H1 (cell line): ENCODE data around the gene SLC39A10. TPM values are rescaled to one million over a fixed set of nuclear protein-coding genes. Genes with fewer than 3 reads are reported as not detected.

Experiments
- polyA plus RNA-seq, 7 experiments: library from polyadenylated mRNA; depleted of rRNA in 3 of 7; stranded (reverse) in 5 of 7; unstranded in 2 of 7; fragments of >200 nt in 5 of 7; fragments of 200-250 nt in 2 of 7; gene quantifications; 1 replicate in 5 of 7; 2 replicates in 1 of 7; 4 replicates in 1 of 7; pipeline versions ENCODE4 v1.2.1 to v1.2.3, GENCODE V29; 2011 to 2013; ENCODE audit warnings: missing spikeins in 2 of 7, mixed read lengths in 2 of 7
- total RNA-seq: library from RNA; stranded (reverse); fragmentation: NEBNext Ultra II Directional; extraction: Animal tissue kit (Norgen Biotek cat#: 25700); gene quantifications from 2 replicates; pipeline ENCODE4 v1.2.1, GENCODE V29; 2021
- TF ChIP-seq, protein P1 (sequence below): IDR thresholded peaks from 2 replicates; pipeline ENCODE4 v1.6.1; 2011; ENCODE audit warnings: low read depth, mild to moderate bottlenecking, low read length; ENCODE audit not compliant: insufficient read depth

The SLC39A10 gene
- total and polyA plus RNA-seq, 2 of the 8 experiments (the other 6 are each of a cell fraction or from before 2014, with no cell fraction given), result 68.1 to 234 TPM

DNA sequence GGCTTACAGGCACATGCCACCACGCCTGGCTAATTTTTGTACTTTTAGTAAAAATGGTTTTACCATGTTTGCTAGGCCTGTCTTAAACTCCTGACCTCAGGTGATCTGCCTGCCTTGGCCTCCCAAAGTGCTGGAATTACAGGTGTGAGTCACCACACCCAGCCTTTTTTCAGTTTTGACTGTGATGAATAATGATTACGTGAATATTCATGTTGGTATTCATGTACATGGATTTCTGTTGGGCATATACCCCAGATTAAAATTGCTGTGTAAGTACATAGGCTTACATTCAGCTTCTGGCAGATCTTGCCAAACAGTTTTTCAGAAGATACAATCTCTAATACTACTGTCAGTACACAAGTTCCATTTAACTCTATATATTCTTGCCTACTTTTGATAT, 20.9 kb downstream of the SLC39A10 start (continued):
- TF ChIP-seq, protein P1, sequence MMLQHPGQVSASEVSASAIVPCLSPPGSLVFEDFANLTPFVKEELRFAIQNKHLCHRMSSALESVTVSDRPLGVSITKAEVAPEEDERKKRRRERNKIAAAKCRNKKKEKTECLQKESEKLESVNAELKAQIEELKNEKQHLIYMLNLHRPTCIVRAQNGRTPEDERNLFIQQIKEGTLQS, result no peak
